SJSA1 (cell line): ENCODE results near the gene PRKCE. TPM values are rescaled to one million over a fixed set of nuclear protein-coding genes. Genes with fewer than 3 reads are reported as not detected.

Source experiments
- DNase-seq, 2 experiments: peaks; one replicate each; pipeline ENCODE4 v3.0.0-alpha.2; 2015 to 2020; ENCODE audit warnings: low spot score in 2 of 2, low read depth in 1 of 2
- H3K27ac ChIP-seq: fragments of 250-450 bp; sonication (Bioruptor Pico); 2 replicates; pipeline ENCODE4 v1.5.1; 2020; ENCODE audit warnings: mild to moderate bottlenecking, moderate library complexity
- H3K27me3 ChIP-seq: fragments of 250-450 bp; sonication (Bioruptor Pico); replicated peaks from 2 replicates; pipeline ENCODE4 v1.5.1; 2020; ENCODE audit warnings: mild to moderate bottlenecking, moderate library complexity
- H3K36me3 ChIP-seq: fragments of 250-450 bp; sonication (Bioruptor Pico); 2 replicates; pipeline ENCODE4 v1.5.1; 2020; ENCODE audit warnings: mild to moderate bottlenecking
- H3K4me1 ChIP-seq: fragments of 250-450 bp; sonication (Bioruptor Pico); replicated peaks from 2 replicates; pipeline ENCODE4 v1.6.1; 2021; ENCODE audit warnings: mild to moderate bottlenecking
- H3K4me3 ChIP-seq: fragments of 250-450 bp; sonication (Bioruptor Pico); 2 replicates; pipeline ENCODE4 v1.5.1; 2020; ENCODE audit warnings: mild to moderate bottlenecking
- H3K9me3 ChIP-seq: fragments of 250-450 bp; sonication (Bioruptor Pico); replicated peaks from 2 replicates; pipeline ENCODE4 v1.5.1; 2020; ENCODE audit warnings: mild to moderate bottlenecking
- total RNA-seq: library from RNA; depleted of rRNA; stranded (reverse); fragments of >200 nt; shearing (Covaris generic); gene quantifications from 2 replicates; pipeline ENCODE4 v1.2.3, GENCODE V29; 2014

PRKCE gene
- total RNA-seq, 1 experiment from 2014 or later, result 43.3 TPM

DNA sequence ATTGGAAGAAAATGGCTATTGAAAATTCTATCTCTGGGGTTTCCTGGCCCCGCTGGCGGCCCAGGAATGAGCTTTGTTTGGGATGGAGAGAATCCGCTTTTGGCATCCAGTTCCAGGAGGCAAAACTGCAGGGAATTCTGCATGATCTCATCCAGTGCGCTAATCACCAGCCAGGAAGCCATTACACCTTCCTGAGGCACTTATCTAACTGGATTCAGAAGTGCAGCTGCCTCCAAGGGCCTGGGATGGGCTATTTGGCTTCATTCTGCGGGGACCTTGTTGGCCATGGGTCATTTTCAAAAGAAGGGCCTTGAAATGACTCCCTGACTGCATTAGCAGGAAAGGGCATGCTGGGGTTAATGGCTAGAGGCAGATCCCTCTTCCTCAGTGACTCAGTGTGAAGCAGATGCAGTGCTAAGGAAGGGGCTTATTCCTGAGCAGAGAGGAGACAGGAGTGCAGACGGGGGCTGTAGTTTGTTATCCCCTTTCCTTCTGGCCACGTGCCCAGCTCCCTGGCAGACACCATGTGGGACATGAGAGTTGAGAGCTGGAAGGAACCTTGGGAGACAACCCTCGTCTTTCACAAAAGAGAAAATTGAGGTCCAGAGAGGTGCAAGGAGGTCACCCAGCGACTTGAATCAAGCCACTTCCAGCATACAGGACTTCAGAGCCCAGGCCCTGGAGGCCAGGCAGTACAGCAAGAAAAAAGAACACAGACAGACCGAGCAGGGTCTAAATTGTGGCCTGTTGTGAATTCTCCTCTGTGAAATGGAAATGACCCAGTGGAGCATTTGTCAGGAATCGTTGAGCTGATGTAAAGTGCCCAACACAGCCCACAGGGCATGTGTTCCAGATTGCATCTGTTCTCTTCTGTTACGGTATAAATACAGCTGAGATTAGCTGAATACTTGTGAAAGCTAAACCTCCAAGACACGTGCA, 161.8 kb downstream of the PRKCE start:
- DNase-seq, result no peak
- Histone ChIP-seq H3K27me3 (no peaks in the 10 kb centered on the region), H3K4me3 (no peak overlapping the region), H3K27ac (no peak overlapping the region), H3K4me1 (no peaks in the 10 kb centered on the region), H3K9me3 (no peaks in the 10 kb centered on the region), H3K36me3 (no peaks in the 10 kb centered on the region)

DNA sequence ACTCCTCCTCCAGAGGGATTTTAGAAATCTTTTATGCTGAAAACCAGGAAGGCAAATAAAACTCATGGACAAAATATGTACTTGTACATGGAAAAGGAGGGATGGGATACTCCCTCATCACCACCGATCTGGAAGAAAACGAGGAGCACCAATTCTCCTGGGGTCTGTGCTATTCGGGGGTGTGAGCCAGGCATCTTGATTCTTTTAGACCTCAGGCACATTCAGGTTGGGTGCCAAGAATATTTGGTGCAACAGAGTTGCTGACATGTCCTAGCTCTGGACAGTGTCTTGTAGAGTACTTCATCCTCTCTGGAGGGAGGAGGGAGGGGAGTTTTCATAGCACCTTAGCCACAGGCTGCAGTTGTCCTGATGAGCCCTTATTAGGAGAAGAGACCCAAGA, 163.0 kb downstream of the PRKCE start:
- Histone ChIP-seq H3K4me3 (no peak overlapping the region), H3K27me3 (no peaks in the 10 kb centered on the region), H3K27ac (no peak overlapping the region), H3K4me1 (no peaks in the 10 kb centered on the region), H3K9me3 (no peaks in the 10 kb centered on the region), H3K36me3 (no peaks in the 10 kb centered on the region)
- no peak for DNase-seq

DNA sequence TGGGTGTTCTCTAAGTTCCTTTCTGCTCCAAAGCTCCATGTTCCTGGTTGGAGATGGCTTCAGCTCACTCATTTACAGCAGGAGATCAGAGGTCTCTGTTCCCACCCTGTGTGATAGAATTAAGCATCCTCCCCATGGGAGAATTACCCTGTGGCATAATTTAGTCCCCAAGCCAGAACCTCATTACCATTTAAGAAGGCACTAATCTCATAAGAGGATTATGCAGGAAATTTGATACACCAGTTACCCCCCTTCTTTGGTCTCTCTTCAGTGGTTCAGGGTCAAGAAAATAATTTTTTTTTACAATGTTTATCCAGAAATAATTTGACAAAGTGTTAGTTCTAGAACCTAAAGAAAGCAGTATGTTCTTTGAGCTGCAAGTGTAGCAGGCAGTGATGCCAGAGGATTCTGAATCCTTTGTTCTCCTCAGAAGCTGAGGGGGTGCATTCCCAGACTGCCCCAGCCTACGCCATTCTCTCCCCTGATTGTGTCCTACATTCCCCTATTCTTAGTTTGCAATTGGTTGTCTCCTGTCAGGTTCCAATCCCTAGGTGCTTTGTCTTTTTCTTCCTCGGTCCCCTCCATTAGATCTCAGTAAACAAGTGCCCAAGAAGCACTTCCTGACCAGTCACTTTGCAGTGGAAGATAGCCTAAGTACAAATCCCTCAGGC, 163.6 kb downstream of the PRKCE start:
- no peak overlapping the region for H3K27ac ChIP-seq
- no peaks in the 10 kb centered on the region for H3K36me3 ChIP-seq
- no peak overlapping the region for H3K4me3 ChIP-seq
- no peak for DNase-seq
- no peaks in the 10 kb centered on the region for H3K27me3 ChIP-seq
- H3K4me1 ChIP-seq, result no peaks in the 10 kb centered on the region
- no peaks in the 10 kb centered on the region for H3K9me3 ChIP-seq

DNA sequence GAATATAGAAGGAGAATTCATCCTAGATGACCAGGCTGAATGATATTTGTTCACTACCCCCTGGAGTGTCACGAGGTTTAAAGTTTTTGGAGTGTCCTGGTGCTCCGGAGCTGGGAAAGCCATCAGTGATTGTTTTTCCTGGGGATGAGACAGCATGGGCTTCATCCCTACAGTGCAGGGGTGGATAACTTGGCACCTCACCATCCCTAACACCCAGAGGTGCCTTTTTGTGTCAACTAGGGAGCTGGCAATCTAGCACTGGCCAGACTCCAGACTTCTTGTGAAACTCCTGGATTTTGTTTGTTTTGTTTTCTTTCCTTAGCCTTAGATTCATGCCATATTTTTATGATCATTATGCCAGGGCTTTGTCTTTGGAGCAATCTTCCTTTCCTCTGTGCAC, 164.8 kb downstream of the PRKCE start:
- no peak for DNase-seq
- Histone ChIP-seq H3K4me3 (no peak overlapping the region), H3K27ac (no peak overlapping the region)

DNA sequence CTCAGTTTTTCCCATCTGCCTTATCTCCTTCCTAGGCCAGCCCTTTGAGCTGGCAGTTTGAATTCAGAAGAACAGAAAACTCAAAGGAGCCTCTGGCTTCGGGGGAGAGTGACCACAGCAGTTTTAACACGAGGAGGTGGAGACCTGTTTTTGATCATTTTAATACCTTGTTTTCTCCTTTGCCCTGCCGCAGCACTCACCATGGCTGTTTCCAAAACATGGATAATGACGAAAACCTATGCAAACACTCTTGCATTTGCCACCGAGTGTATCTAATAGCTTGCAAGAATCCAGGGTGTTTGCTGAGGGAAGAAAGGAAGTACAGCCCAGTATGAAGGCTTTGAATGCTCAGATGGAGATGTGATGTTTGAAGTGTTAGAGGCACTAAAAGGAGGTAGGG, 167.1 kb downstream of the PRKCE start:
- peaks cover 10% of the 10 kb centered on the region for H3K4me1 ChIP-seq
- no peak overlapping the region for H3K4me3 ChIP-seq
- DNase-seq, result no peak
- no peak overlapping the region for H3K27ac ChIP-seq
- H3K9me3 ChIP-seq, result no peaks in the 10 kb centered on the region
- H3K36me3 ChIP-seq, result no peaks in the 10 kb centered on the region
- H3K27me3 ChIP-seq, result no peaks in the 10 kb centered on the region

More for the DNA sequence above, 164.8 kb downstream of the PRKCE start:
- Histone ChIP-seq H3K4me1 (peaks cover under 1% of the 10 kb centered on the region), H3K27me3 (no peaks in the 10 kb centered on the region), H3K9me3 (no peaks in the 10 kb centered on the region), H3K36me3 (no peaks in the 10 kb centered on the region)

DNA sequence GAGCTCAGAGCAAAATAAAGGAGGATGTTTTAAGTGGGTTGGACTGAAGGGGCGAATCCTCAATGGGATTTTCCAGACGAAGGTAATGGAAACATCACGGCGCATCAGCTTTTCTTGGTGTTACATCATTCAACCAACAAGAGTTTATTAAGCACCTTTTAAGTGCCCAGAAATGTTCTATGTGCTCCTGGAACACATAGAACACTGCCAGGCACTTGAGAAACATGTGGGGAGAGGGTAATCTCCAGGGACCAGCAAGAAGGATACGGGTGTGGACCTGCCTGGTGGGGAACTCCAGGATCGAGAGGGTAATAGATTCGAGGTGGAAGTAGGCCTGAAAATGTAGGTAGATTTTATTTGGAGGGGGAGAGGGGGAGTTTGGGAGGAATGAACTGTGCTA, 168.6 kb downstream of the PRKCE start:
- H3K27me3 ChIP-seq, result no peaks in the 10 kb centered on the region
- H3K4me3 ChIP-seq, result no peak overlapping the region
- no peak for DNase-seq
- H3K4me1 ChIP-seq, result peaks cover 10% of the 10 kb centered on the region
- no peak overlapping the region for H3K27ac ChIP-seq
- no peaks in the 10 kb centered on the region for H3K9me3 ChIP-seq
- H3K36me3 ChIP-seq, result no peaks in the 10 kb centered on the region

DNA sequence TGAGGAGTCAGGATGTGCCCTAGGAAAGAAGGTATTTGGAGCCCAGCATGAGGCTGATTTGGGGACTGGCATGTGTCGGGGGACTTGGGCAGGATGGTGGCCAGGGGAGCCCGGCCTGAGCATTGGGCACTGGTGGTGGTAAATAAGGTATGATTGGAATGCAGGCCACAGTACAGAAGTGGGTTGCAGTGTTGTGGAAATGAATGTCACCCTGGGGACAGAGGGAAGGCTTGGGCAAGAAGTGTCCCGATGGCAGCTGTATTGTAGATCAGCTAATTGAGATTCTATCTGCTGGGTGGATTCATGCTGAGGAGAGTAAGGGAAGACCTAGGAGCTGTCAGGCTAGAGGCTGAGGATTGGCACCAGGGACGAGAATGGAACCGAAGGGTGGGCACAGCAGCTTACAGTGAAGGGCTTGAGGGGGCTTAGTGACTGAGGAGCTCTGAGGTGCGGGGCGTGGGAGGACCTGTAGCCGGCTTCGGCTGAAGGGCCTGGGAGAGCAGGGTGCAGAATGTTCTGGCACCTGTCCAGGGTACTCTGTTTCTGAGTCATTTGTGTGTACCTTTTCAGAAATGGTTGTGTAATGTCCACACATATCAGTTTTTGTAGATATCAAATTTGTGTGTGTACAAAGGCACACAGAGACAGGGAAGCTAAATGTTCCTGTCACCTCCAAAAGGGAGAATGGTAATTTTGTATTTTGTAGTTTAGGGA, 170.2 kb downstream of the PRKCE start:
- H3K4me1 ChIP-seq, result peaks cover 10% of the 10 kb centered on the region
- H3K9me3 ChIP-seq, result no peaks in the 10 kb centered on the region
- no peaks in the 10 kb centered on the region for H3K27me3 ChIP-seq
- no peak overlapping the region for H3K27ac ChIP-seq
- no peak overlapping the region for H3K4me3 ChIP-seq
- no peaks in the 10 kb centered on the region for H3K36me3 ChIP-seq
- DNase-seq, result peak in 1 of 2 experiments; percentile 6

DNA sequence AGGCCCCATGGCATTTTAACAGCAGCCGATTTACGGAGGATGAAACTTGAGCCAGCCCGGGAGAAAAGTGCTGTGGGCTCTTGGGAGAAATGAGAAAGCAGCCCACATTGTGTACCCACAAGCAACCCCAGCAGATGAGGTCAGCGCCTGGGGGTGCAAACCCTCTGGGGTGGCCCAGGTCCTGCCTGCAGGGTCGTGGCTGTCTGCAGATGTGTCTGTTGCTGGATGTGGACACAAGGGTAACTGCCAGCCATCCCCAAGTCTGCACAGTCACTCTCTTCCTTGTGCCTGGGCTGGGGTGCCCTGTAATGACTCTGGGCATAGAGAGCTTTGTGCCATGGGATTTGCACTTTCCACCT, 170.8 kb downstream of the PRKCE start:
- H3K36me3 ChIP-seq, result no peaks in the 10 kb centered on the region
- H3K4me1 ChIP-seq, result peaks cover 10% of the 10 kb centered on the region
- no peaks in the 10 kb centered on the region for H3K27me3 ChIP-seq
- H3K27ac ChIP-seq, result no peak overlapping the region
- no peaks in the 10 kb centered on the region for H3K9me3 ChIP-seq
- DNase-seq, result no peak
- no peak overlapping the region for H3K4me3 ChIP-seq

DNA sequence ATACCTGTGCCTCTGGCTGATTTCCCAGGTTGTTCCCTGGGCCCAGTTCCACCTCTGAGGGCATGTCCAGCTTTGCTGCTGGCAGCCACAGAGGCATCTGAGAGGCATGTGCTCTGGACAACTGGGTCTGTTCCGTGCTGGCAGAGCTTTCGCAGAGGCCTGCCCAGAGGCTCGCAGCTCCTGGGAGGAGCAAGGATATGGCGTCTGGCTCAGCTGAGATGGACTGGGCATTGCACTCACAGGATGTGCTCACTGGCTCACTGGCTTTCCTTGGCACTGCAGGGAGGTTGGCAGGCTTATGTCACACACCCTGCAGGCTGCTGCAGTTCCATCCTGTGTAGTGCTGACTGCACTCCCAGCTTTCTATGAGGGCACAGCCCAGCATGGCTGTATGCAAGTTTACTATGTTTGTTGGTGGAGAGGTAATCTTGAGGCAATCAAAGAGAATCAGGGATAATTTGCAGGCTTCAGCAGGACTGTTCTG, 172.3 kb downstream of the PRKCE start:
- Histone ChIP-seq H3K4me3 (no peak overlapping the region), H3K4me1 (peaks cover 10% of the 10 kb centered on the region), H3K9me3 (no peaks in the 10 kb centered on the region), H3K36me3 (no peaks in the 10 kb centered on the region), H3K27me3 (no peaks in the 10 kb centered on the region), H3K27ac (no peak overlapping the region)
- no peak for DNase-seq

DNA sequence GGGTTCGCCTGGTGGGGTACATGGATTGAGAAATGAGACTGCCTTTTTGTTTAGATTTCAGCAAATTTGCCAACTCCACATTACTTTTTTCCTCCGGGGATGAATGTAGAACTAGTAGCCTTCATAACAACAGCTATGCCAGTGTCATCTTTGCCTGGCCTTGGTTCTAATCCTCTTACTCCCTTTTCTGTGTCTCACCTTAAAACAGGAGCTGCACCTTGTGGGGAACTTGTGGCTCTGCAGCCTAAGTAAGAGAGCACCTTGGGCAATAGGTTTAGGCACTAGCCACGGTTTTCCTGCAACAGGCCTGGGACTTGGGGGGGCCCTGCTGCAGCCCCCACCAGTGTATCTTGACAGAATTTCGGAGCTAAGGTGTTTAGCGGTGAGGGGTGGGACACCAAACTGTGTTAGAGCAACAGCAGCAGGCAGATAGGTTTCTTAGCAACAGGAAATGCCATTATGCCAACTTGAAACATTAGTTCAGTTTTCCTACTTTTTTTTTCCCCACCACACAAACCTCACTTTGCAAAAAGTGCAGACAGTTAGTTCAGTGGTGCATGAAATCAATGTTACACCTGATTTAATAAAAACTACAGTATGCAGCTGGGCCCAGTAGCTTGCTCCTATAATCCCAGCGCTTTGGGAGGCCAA, 173.7 kb downstream of the PRKCE start:
- no peak for DNase-seq
- Histone ChIP-seq H3K9me3 (no peaks in the 10 kb centered on the region), H3K36me3 (no peaks in the 10 kb centered on the region), H3K27ac (no peak overlapping the region), H3K4me1 (peaks cover 10% of the 10 kb centered on the region), H3K4me3 (no peak overlapping the region), H3K27me3 (no peaks in the 10 kb centered on the region)

DNA sequence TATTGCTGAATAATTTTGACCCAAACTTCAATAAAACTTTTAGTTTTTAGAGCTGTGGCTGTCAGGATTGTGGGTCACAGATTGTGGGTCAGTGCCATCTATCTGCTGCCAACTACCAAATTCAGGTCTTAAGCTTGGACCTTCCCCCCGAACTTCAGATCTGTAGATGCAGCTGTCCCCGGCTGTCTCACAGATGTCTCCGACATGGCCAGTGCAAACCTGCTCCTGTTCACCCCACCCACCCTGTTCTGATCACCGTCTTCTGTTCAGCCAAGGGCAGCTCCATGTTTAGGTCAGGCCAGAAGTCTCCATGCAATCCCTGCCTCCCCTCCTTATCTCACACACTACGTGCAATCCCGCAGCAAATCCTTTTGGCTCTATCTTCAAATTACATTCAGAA, 175.0 kb downstream of the PRKCE start:
- Histone ChIP-seq H3K4me1 (peaks cover 7% of the 10 kb centered on the region), H3K9me3 (no peaks in the 10 kb centered on the region), H3K36me3 (no peaks in the 10 kb centered on the region), H3K4me3 (no peak overlapping the region), H3K27me3 (no peaks in the 10 kb centered on the region), H3K27ac (no peak overlapping the region)
- DNase-seq, result no peak

DNA sequence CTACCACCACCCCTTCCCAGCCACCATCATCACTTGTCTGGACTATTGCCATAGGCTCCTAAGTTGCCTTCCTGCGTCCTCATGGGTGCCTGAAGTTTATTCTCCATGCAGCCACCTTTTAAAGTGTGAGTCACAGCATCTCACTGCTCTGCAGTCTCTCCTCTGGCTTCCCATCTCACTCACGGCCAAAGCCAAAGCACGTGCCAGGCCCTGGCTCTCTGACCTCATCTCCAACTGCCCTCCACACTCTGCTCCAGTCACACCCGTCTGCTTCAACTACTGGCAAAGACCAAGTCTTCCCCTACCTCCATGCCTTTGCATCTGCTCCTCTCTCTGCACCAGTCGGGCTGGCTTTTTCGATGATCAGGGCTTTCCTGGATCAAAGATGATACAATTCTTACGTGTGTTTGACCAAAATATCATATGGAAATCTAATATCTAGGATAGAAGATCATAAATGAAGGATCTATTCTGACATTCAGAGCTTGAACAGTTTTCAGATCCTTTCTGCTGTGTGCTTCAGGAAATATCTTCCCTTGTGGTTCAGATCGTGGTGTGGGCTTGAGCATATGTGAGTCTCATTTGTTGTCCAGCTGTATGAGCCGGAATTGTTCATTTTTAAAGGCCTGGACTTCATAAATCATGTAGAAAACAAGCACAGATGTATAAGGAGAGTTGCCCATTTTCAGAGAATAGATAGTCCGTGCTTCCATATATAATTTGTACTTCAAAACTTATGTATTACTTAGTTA, 175.6 kb downstream of the PRKCE start:
- H3K4me3 ChIP-seq, result no peak overlapping the region
- no peaks in the 10 kb centered on the region for H3K9me3 ChIP-seq
- H3K27me3 ChIP-seq, result no peaks in the 10 kb centered on the region
- H3K4me1 ChIP-seq, result peaks cover 1% of the 10 kb centered on the region
- H3K36me3 ChIP-seq, result no peaks in the 10 kb centered on the region
- H3K27ac ChIP-seq, result no peak overlapping the region
- DNase-seq, result no peak

DNA sequence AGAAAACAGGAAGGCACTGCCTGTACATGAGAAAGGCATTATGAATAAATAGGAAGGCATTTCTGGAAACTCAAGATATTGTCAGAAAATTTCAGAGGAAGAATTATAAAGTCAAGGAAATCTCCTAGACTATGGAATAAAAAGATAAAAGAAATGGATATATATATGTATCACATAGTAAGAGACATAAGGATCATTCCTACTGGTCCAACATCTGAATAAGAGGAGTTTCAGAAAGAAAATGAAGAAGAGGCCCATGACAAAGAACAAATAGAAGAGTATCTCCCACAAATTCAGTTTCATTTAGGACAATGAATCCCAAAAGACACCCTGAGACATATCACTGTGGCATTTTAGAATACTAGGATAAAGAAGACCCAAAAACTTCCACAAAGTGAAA, 178.8 kb downstream of the PRKCE start:
- DNase-seq, result no peak
- no peaks in the 10 kb centered on the region for H3K27me3 ChIP-seq

More for the DNA sequence above, 178.8 kb downstream of the PRKCE start:
- no peaks in the 10 kb centered on the region for H3K9me3 ChIP-seq
- H3K36me3 ChIP-seq, result no peaks in the 10 kb centered on the region
- no peak overlapping the region for H3K27ac ChIP-seq
- H3K4me1 ChIP-seq, result no peaks in the 10 kb centered on the region
- no peak overlapping the region for H3K4me3 ChIP-seq
